ENCODE measurements around the gene MAGEA6.
A peak's percentile ranks its signal among the peaks of the same experiment; 100 is the strongest.
"Not testable (repeated sequence)": the region's sequence is repeated elsewhere in the genome, so short reads cannot be mapped to it uniquely, and the experiment has no call there.

Gene MAGEA6, protein sequence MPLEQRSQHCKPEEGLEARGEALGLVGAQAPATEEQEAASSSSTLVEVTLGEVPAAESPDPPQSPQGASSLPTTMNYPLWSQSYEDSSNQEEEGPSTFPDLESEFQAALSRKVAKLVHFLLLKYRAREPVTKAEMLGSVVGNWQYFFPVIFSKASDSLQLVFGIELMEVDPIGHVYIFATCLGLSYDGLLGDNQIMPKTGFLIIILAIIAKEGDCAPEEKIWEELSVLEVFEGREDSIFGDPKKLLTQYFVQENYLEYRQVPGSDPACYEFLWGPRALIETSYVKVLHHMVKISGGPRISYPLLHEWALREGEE

DNA sequence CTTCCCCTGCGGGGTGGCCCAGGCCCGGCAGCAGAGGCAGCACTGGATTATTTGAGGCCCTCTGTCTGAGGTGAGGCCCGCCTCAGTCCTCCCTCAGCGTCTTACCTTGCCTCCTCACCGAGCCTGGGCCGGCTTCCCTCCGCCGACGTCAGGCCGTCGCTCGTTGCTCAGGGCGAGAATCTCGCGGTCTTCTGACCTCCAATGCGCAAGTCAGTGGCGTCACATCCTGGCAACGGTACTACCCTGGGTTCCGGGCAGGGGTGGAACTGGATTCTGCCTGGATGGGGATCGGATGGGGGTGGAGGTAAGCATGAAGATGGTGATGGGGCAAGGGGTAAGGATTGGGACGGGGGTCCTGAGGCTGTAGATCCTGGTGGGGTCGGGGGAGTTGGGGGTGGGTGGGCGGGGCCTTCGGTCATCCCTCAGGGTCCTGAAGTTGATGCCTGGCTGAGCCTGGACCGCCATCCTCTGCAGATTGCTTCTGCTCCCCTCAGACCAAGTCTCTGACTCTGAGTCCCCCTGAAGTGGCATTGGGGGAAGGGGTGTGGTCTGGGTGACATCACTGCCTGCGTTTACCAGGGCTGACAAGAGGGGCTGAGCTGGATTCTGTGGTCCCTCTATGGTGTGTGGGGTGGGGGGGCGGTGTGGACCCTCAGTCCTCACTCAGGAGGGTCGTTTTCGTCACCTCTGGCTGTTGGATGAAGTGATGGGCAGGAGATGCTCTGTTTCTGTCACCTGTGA is at the start of gene MAGEA6:
Gene MAGEA6 (minus strand): TSS at position 141 of the 741 bp plus-strand sequence. CDS start 2,039 bp downstream, outside the sequence.
- DNase-seq = not testable (repeated sequence)

DNA sequence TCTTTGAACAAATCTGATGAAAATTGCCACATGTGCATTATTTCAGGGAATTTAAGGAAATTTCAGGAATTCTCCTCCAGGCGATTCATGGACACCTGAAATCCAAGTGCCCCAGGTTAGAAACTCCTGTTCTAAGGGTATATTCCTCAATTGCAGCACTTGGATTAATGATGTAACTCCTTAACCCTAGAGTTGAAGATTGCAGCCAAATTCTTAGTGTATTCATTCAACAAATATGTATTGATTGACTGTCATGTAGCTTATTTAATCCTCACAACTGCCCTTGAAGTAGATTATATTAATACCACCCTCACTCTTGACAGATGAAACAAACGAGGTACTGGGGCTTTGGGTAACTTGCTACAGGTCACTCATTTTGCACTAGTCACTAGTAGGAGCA is 49.8 kb upstream of the MAGEA6 start:
- DNase-seq = no peak

GRCh38 chrX:152818356-152818755 is 48.9 kb upstream of the MAGEA6 start:
- no peak for DNase-seq

DNA sequence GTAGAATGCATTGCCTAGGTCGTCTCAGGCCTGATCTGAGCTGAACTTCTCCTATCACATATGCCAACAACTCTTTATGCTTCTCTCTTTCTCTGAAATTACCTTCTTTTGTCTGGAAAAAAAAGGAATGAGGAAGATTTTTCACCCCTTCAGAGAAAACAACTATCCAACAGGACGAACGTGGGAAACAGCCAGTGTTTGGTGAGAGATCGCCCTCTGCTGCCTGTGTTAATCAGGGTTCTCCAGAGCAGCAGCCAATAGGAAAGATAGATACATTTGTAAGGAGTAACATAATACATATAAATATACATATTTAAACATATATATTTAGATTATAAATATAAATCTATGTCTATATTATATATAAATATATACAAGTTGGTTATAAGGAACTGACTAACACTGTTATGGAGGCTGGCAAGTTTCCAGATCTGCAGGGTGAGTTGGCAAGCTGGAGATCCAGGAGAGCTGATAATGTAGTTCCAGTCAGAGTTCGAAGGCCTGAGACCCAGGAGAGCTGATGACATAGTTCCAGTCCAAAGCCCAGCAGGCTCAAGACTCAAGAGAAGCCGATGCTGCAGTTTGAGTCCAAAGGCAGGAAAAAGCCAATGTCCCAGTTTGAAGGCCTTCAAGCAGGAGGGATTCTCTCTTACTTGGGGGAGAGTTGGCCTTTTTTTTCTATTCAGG is 47.7 kb upstream of the MAGEA6 start:
- DNase-seq = peak; percentile 31

DNA sequence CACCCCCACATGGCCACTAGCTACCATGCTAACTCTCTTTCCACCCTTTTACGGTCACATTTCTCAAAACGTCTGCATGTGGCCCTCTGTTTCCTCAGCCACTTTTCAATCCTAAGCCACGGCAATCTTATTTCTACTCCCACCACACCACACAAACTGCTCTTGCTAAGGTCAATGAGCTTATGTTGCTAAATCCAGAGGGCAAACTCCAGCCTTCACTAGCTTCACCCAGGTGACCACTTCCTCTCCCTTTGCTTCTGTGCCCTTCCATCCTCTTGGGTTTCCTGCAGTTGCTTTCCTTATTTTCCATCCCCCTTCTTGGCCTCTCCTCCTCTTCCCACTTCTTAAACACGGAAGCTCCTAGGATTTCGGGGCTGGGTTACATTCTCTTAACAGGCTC is 44.6 kb upstream of the MAGEA6 start:
- DNase-seq = no peak

GRCh38 chrX:152813206-152813605 is 43.7 kb upstream of the MAGEA6 start:
- DNase-seq = no peak

DNA sequence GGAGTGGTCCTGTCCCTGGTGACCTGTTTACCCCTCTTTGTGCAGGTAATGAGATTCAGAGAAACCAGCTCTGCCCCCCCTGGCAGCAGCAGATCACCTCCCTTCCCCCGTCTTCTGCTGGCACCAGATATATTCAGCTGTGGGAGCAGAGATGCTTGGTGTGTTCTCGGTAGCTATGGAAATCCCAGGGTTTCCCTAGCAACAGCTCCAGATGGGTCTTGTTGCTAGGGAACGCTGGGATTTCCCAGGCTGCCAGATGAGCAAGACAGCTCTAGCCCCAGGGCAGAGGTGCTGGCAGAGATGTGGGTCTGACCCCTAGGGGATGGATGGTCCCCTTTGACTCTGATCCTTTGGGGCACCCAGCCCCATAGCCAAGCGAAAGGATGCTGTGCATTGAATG is 40.9 kb upstream of the MAGEA6 start:
- no peak for DNase-seq

GRCh38 chrX:152806035-152806434 is 36.5 kb upstream of the MAGEA6 start:
- DNase-seq = no peak

DNA sequence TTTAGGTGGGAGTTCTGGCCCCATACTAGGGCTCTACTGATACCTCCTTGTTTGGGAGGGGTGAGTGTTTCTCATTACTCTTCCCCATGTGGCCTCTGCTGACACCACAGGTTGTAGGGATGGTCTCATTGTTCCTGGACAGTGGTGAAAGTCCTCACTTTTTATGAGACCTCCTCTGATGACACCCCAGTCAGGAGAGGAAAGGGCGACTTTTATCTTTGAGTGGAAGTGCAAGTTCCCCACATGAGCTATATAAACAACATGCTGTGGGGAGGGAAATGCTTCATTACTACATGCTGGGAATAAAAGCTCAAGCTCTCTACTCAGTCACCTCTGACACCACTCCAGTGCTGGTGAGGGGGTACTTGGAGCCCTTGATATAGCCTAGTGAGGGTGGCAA is 29.5 kb upstream of the MAGEA6 start:
- DNase-seq = no peak

- not testable (repeated sequence) for DNase-seq
These were observed 17.6 kb upstream of the MAGEA6 start for GRCh38 chrX:152787062-152787461.

- not testable (repeated sequence) for DNase-seq
These were observed 2.9 kb downstream of the MAGEA6 start for GRCh38 chrX:152766562-152766961.

DNA sequence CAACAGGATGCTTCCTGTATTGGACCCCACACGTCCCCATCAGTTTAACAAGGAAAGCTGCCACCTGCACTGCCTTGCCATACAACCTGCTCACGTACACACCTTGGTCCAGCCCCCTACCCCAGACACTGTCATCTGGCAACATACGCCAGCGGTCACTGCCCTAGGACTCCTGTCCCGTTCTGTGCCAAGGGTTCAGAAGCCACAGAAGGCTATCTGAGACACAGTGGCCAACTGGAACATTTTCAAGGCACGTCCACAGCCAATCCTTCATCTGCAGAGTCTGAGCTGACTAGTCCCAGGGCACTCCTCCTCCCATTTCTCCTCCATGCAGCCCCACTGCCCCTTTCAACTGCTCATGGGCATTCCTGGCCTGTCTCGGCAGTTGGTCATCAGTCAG is 7.9 kb downstream of the MAGEA6 start:
- not testable (repeated sequence) for DNase-seq

- not testable (repeated sequence) for DNase-seq
These were observed 9.9 kb downstream of the MAGEA6 start for GRCh38 chrX:152759544-152759943.

- DNase-seq = not testable (repeated sequence)
These were observed 10.6 kb downstream of the MAGEA6 start, which contains the start of gene CSAG3 for GRCh38 chrX:152758918-152759317. TSS of gene CSAG3 (plus strand) at chrX:152759218.

- not testable (repeated sequence) for DNase-seq
These were observed 14.6 kb downstream of the MAGEA6 start for GRCh38 chrX:152754871-152755270.

DNA sequence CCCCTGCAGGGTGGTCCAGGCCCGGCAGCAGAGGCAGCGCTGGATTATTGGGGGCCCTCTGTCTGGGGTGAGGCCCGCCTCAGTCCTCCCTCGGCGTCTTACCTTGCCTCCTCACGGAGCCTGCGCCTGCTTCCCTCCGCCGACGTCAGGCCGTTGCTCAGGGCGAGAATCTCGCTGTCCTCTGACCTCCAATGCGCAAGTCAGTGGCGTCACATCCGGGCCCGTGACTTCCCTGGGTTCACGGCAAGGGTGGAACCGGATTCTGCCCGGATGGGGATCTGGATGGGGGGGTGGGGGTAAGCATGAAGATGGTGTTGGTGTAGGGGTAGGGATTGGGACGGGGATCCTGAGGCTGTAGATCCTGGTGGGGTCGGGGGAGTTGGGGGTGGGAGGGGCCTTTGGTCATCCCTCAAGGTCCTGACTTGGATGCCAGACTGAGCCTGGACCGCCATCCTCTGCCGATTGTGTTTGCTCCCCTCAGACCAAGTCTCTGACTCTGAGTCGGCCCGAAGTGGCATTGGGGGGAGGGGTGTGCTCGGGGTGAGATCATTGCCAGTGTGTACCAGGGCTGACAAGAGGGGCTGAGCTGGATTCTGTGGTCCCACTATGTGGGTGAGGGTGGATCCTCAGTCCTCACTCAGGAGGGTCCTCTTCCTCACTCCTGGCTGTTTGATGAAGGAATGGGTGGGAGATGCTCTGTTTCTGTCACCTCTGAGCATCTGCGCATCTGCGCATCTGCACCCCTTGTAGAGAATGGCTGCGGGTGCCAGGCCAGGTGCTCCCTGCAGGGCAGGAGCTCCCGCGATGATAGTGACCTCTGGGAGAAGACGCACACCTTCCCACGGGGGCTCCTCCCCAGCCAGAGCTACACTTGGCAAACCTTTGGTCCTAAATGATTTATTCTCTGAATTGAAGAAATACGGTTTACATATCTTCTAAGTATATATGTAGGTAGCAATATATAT is 15.5 kb downstream of the MAGEA6 start, which contains the start of gene MAGEA2:
Gene MAGEA2 (minus strand): TSS at position 157 of the 965 bp plus-strand sequence. CDS start 2,479 bp downstream, outside the sequence.
- not testable (repeated sequence) for DNase-seq

DNA sequence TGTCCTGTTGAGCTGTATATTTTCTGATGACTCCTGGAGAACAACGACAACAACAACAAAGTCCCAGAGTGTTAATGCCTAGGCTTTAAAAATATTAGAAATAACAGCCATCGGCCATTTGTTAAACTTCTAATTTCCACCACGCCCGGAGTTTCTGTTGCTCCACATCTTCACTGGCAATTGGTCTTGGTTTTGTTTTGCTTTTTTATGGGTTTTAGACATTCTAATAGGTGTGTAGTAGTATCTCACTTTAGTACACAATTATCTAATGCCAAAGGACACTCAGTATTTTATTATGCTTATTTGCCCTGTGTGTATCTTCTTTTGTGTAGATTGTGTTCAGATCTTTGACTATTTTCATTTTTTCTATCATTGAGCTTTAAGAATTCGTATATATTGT is 30.9 kb downstream of the MAGEA6 start:
- DNase-seq = no peak

DNA sequence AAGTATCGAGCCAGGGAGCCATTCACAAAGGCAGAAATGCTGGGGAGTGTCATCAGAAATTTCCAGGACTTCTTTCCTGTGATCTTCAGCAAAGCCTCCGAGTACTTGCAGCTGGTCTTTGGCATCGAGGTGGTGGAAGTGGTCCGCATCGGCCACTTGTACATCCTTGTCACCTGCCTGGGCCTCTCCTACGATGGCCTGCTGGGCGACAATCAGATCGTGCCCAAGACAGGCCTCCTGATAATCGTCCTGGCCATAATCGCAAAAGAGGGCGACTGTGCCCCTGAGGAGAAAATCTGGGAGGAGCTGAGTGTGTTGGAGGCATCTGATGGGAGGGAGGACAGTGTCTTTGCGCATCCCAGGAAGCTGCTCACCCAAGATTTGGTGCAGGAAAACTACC is 33.0 kb downstream of the MAGEA6 start:
- not testable (repeated sequence) for DNase-seq

- DNase-seq = no peak
These were observed 33.5 kb downstream of the MAGEA6 start for GRCh38 chrX:152735860-152736511.

- no peak for DNase-seq
These were observed 34.4 kb downstream of the MAGEA6 start for GRCh38 chrX:152735101-152735500.

GRCh38 chrX:152734143-152734858 is 35.2 kb downstream of the MAGEA6 start:
- DNase-seq = not testable (repeated sequence)

Measured in EL (cell line).